ENCODE measurements around the gene DIO1.

DIO1 gene

GRCh38 chr1:53860967-53861411 is 33.0 kb upstream of the DIO1 start:
- Histone ChIP-seq H3K4me2 (no peak overlapping the region), H3K27ac (no peak overlapping the region)
- TF ChIP-seq CTCF (conservative IDR thresholded peaks at IDR 0.05; ENCODE audit: low read depth, low read length) = peak; percentile 98

GRCh38 chr1:53862507-53862906 is 31.5 kb upstream of the DIO1 start:
- no peak overlapping the region for H3K9ac ChIP-seq
- no peak overlapping the region for H3K4me2 ChIP-seq

More at GRCh38 chr1:53860967-53861411, 33.0 kb upstream of the DIO1 start:
- no peaks in the 10 kb centered on the region for H3K36me3 ChIP-seq (ENCODE audit: insufficient read depth)
- H3K9ac ChIP-seq = no peak overlapping the region
- H4K20me1 ChIP-seq (ENCODE audit: insufficient read depth) = no peaks in the 10 kb centered on the region
- no peaks in the 10 kb centered on the region for H3K27me3 ChIP-seq (ENCODE audit: insufficient read depth, low read depth)
- no peaks in the 10 kb centered on the region for H3K4me1 ChIP-seq (ENCODE audit: low read depth, poor library complexity, severe bottlenecking)
- H3K4me3 ChIP-seq (IDR thresholded peaks at IDR 0.05; ENCODE audit: insufficient read depth, low read depth, low read length) = no peak overlapping the region
- H2AFZ ChIP-seq (ENCODE audit: low read depth) = no peak overlapping the region
- H3K79me2 ChIP-seq (ENCODE audit: insufficient read depth, low read depth) = no peaks in the 10 kb centered on the region

GRCh38 chr1:53868565-53868964 is 25.4 kb upstream of the DIO1 start:
- no peak overlapping the region for H3K27ac ChIP-seq

More at GRCh38 chr1:53862507-53862906, 31.5 kb upstream of the DIO1 start:
- Histone ChIP-seq H3K4me3 (IDR thresholded peaks at IDR 0.05; ENCODE audit: insufficient read depth, low read depth, low read length) (no peak overlapping the region), H3K36me3 (ENCODE audit: insufficient read depth) (no peaks in the 10 kb centered on the region), H3K4me1 (ENCODE audit: low read depth, poor library complexity, severe bottlenecking) (no peaks in the 10 kb centered on the region), H3K27me3 (ENCODE audit: insufficient read depth, low read depth) (no peaks in the 10 kb centered on the region), H4K20me1 (ENCODE audit: insufficient read depth) (no peaks in the 10 kb centered on the region), H2AFZ (ENCODE audit: low read depth) (no peak overlapping the region), H3K79me2 (ENCODE audit: insufficient read depth, low read depth) (no peaks in the 10 kb centered on the region), H3K27ac (no peak overlapping the region)
- no peak for TF ChIP-seq CTCF (conservative IDR thresholded peaks at IDR 0.05; ENCODE audit: low read depth, low read length)

GRCh38 chr1:53869454-53870117 is 24.4 kb upstream of the DIO1 start:
- no peak overlapping the region for H2AFZ ChIP-seq (ENCODE audit: low read depth)
- H3K4me3 ChIP-seq (IDR thresholded peaks at IDR 0.05; ENCODE audit: insufficient read depth, low read depth, low read length) = no peak overlapping the region
- no peaks in the 10 kb centered on the region for H4K20me1 ChIP-seq (ENCODE audit: insufficient read depth)
- H3K4me2 ChIP-seq = no peak overlapping the region
- no peaks in the 10 kb centered on the region for H3K79me2 ChIP-seq (ENCODE audit: insufficient read depth, low read depth)
- no peaks in the 10 kb centered on the region for H3K36me3 ChIP-seq (ENCODE audit: insufficient read depth)
- H3K4me1 ChIP-seq (ENCODE audit: low read depth, poor library complexity, severe bottlenecking) = no peaks in the 10 kb centered on the region
- no peak overlapping the region for H3K9ac ChIP-seq
- TF ChIP-seq CTCF (conservative IDR thresholded peaks at IDR 0.05; ENCODE audit: low read depth, low read length) = no peak
- no peaks in the 10 kb centered on the region for H3K27me3 ChIP-seq (ENCODE audit: insufficient read depth, low read depth)
- H3K27ac ChIP-seq = no peak overlapping the region

More at GRCh38 chr1:53868565-53868964, 25.4 kb upstream of the DIO1 start:
- no peak overlapping the region for H2AFZ ChIP-seq (ENCODE audit: low read depth)
- H3K79me2 ChIP-seq (ENCODE audit: insufficient read depth, low read depth) = no peaks in the 10 kb centered on the region
- H4K20me1 ChIP-seq (ENCODE audit: insufficient read depth) = no peaks in the 10 kb centered on the region
- H3K9ac ChIP-seq = no peak overlapping the region
- no peaks in the 10 kb centered on the region for H3K27me3 ChIP-seq (ENCODE audit: insufficient read depth, low read depth)
- TF ChIP-seq CTCF (conservative IDR thresholded peaks at IDR 0.05; ENCODE audit: low read depth, low read length) = no peak
- no peak overlapping the region for H3K4me3 ChIP-seq (IDR thresholded peaks at IDR 0.05; ENCODE audit: insufficient read depth, low read depth, low read length)
- no peaks in the 10 kb centered on the region for H3K4me1 ChIP-seq (ENCODE audit: low read depth, poor library complexity, severe bottlenecking)
- no peaks in the 10 kb centered on the region for H3K36me3 ChIP-seq (ENCODE audit: insufficient read depth)
- no peak overlapping the region for H3K4me2 ChIP-seq

All from KMS-11 (cell line).